CD4-positive, alpha-beta T cell treated with Interleukin-10 for 1 hour (primary cell): ENCODE results near the gene TTYH1.
A peak's percentile ranks its signal among the peaks of the same experiment; 100 is the strongest.
"Not testable (repeated sequence)": the region's sequence is repeated elsewhere in the genome, so short reads cannot be mapped to it uniquely, and the experiment has no call there.

ENCODE experiments used
- DNase-seq: peaks from one replicate; pipeline ENCODE4 v3.0.0-alpha.2; 2020

The TTYH1 gene

DNA sequence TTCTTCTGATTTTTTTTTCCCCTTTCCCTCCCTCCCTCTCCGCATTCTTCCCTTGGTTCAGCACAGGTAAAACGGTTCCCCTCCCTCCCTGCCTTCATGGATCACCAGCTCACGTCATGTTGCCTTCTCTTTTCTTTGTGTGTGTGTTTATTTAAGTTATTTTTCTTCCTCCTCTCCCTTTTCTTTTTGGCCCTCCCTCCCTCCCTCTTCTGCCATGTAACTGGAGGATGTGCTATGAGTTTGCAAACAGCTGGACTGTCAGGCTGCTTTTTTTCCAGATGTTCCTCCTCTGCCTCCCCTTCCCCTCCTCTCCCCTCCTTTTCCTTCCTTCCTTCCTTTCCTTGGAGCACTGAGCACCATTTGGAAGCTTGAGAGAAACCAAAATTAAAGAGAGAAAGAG lies 46.3 kb downstream of the TTYH1 start:
- no peak for DNase-seq

- no peak for DNase-seq
Observed at GRCh38 chr19:54462047-54462654, 46.9 kb downstream of the TTYH1 start.

GRCh38 chr19:54462655-54463530 lies 47.6 kb downstream of the TTYH1 start:
- DNase-seq, result peak; percentile 72

- DNase-seq, result peak; percentile 97
Observed at GRCh38 chr19:54463531-54464043, 48.3 kb downstream of the TTYH1 start, which contains the start of gene LENG9. Gene LENG9, minus strand, starts transcription at chr19:54463778. Its CDS starts 252 bp downstream, at chr19:54463526.

DNA sequence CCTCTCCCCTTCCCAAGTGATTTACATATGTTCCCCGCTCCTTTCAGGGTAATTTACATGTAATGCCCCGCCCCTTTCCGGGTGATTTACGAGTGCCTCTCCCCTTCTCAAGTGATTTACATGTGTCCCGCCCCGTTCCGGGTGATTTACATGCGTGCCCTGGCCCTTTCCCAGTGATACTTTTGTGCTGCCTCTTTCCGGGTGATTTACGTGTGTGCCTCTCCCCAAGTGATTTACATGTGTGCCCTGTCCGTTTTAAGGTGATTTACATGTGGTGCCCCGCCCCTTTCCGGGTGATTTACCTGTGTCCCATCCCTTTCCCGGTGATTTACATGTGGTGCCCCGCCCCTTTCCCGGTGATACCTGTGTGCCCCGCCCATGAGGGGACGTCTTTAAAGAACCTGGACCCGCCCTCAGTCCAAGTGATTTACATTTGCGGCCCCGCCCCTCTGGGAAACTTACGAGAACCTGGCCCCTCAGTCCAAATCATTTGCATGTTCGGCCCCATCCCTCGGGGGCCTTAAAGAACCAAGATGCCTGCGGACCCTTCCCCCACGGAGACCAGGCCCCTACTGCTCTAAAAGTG lies 48.9 kb downstream of the TTYH1 start:
- DNase-seq, result peak; percentile 93

- DNase-seq, result peak; percentile 77
Observed at GRCh38 chr19:54464630-54465425, 49.6 kb downstream of the TTYH1 start.

DNA sequence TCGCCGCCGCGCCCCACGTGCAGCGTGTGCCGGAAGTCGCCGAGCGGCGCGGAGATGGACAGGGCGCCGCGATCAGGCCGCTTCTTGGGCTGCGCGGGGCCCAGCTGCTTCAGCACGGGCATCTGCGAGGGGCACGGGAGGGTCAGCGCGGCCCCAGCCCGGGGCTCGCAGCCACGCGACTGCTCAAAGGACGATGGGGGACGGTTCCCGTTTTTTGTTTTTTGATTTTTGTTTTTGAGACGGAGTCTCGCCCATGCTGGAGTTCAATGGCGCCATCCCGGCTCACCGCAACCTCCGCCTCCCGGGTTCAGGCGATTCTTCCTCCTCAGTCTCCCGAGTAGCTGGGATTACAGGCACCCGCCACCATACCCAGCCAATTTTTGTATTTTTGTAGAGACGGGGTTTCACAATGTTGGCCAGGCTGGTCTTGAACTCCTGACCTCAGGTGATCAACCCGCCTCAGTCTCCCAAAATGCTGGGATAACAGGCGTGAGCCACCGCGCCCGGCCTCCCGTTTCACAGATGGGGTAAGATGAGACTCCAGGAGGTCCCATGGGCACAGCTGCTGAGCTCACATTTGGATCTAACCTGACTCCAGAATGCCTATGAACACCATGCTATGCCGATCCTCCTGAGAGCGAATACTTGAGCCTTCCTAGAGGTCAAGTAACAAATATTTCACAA lies 50.3 kb downstream of the TTYH1 start:
- DNase-seq, result no peak

- not testable (repeated sequence) for DNase-seq
Observed at GRCh38 chr19:54466110-54466480, 50.8 kb downstream of the TTYH1 start.

DNA sequence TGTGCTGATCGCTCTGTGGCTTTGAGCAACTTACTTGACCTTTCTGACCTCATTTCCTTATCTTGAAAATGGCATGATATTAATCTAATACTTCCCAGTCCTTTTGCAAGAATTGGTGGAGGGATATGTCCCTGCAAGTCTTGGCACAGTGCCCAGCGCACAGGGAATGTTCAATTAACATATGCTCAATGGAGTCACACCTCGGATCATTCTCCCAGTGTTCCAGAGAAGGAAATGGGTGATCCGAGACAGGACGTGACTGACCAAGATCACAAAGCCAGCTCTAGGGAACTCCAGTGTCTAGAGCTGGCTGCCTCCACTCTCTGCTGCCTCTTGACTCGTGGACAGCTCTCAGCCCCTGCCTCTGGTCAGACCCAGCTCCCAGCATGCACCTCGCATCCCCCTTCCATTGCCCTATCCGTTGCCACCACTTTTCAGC lies 54.3 kb downstream of the TTYH1 start:
- no peak for DNase-seq

GRCh38 chr19:54470276-54470887 lies 55.1 kb downstream of the TTYH1 start:
- DNase-seq, result no peak

DNA sequence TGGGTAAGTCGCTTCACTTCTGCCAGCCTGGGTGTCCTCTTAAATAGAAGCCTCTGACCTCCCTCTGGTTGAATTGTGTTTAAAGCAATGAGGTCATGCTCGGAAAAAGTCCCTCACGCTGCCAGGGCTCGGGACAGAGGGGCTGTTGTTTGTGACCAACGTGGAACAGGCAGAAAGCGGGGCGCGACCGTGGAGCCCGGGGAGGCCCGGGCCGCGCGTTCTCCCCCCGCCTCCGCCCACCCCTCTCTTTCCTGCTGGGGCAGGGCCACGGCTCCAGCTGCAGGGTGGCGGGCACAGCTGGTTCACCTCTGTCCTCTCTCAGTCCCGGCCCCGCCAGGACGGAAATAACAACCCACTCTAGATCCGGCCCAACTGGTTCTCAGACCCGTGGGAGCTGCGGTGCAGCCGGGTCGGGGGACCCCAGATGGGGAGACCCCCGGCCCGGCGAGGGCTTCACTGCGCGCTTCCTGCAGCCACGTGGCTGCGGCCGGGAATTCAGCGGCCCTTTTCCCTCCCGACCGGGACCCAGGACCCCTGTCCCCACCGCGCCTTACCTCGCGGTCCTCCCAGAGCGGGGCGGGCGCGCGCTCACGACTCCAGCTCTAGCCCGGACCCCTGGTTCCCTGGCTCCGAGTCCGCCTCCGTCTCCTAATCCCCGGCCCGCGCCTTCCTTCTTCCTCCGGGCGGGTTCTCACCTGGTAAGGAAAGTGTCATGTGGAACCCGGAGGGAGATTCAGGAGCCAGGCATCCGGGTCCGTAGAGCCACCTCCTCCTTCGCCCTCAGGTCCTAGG lies 55.9 kb downstream of the TTYH1 start:
- no peak for DNase-seq

DNA sequence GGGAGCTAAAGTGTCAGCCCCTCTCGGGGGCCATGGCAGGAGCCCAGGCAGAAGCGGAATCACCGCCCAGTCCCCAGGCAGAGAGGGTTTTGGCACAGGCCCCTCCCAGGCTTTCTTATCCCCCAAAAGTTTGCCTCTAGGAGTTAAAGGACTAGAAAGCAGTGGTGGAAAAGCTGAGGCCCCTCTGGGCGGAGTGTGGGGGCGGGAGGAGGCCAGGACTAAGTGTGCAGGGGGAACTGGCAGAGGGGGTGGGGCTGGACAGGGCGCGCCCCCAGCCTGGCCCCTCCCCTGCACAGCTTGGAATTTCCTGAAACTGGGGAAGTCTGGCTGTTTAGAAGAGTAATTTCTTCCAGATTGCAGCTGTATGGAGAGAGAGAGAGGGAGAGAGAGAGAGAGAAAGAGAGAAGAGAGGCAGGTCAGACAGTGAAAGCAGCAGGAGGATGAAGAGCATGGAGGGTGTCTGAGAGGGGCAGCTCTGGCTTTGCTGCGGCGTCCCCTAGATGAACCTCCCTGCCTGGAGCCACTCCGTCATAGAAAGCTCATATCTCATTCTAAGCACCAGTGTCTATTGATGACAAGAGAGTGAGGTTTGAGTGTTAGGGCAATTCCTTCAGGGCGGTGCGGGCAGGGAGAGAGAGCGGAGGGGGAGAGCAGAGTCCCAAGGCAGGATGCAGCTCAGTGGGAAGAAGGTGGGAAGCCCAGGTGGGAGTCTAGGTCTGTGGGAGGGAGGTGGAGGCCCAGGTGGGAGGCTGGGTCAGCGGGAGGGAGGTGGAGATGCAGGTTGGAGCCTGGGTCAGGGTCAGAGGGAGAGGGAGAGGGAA lies 58.0 kb downstream of the TTYH1 start, which contains the start of gene CDC42EP5:
Gene CDC42EP5, minus strand, starts transcription at position 226 of the 821 bp plus-strand sequence. CDS start 7,749 bp downstream, outside the sequence.
- no peak for DNase-seq

- no peak for DNase-seq
Observed at GRCh38 chr19:54473892-54474372, 58.7 kb downstream of the TTYH1 start.

DNA sequence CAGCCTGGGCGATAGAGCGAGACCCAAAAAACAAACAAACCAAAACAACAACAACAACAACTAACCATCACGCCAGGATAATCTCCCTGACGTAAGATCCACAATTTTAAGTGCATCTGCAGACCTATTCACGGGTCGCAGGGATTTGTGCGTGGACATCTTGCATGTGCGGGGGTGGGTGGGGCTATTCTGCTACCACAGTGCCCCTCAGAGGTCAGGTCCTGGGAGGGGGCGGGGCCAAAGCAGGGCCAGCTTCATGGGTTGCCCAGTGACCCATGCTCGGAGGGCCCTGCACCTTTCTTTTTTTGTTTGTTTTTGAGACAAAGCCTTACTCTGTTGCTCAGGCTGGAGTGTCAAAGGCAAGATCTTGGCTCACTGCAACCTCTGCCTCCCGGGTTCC lies 60.4 kb downstream of the TTYH1 start:
- DNase-seq, result no peak

DNA sequence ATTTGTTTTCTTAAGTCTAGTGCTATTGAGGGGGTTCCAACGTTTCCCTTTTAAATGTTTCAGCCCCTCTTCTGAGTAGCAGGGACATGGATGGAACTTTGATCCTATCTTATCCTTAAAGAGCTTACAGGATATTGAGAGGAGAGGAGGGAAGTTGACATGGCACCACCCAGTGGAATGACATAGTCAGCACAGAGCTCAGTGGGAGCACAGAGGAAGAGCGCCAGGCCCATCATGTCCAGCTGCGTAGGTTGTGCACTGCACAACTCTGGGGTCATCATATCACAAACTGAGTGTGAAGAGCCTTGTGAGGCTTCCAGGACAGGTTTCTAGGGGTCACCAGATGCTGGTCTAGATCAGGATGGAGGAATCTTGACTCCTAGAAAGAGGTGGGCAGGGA lies 62.4 kb downstream of the TTYH1 start:
- no peak for DNase-seq

GRCh38 chr19:54478677-54479266 lies 63.5 kb downstream of the TTYH1 start:
- peak; percentile 43 for DNase-seq

- DNase-seq, result no peak
Observed at GRCh38 chr19:54480051-54480450, 64.8 kb downstream of the TTYH1 start.

DNA sequence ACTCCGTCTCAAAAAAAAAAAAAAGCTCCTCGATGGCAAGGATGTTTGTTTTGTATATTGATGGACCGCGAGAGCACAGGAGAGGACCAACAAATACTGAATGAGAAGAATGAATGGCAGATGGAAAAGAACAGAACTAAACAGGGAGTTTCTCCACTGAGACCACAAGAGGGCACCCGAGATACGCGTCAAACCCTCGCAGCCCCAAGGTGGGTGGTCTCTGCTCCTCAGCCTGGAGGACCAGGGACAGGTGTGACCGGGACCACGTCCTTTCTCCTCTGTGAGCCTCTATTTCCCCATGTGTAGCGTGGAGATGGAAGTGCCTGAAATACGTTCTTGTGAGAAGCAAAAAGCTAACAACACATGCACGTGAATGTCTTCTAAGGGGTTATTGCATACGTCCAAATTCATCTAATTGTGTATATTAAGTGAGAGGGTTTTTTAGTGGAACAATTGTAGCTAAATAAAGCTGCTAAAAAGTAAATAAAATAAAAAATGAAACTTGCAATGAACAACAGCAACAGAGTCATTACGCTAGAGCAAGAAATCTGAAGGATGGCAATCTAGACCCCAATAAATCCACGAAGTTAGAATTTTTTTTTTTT lies 66.2 kb downstream of the TTYH1 start:
- peak; percentile 52 for DNase-seq

DNA sequence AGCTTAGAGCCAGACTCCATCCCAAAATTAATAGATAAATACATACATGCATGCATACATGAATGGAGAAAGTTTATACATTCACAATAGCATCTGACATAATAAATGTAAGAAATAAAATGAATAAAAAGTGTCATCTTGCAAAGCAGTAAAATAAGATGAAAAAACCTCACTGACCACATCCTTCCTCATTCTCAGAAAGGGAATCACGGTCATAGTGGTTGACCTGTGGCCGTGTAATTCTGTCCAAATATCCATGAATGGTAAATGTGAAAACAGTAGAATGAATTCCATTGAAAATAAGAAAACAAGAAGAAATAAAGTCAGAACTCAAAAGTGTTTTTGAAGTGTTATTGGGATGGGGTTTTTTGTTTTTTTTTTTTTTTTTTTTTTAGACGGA lies 67.6 kb downstream of the TTYH1 start:
- no peak for DNase-seq
